SIG-M5 (cell line): ENCODE data around the gene CLASP2.
"Not testable (repeated sequence)": the region's sequence is repeated elsewhere in the genome, so short reads cannot be mapped to it uniquely, and the experiment has no call there.

ENCODE experiments used
- DNase-seq: peaks from one replicate; lab custom pipeline; 2025; lab: John Stamatoyannopoulos, UW

Gene CLASP2

GRCh38 chr3:33451994-33452393 is 266.1 kb downstream of the CLASP2 start:
- not testable (repeated sequence) for DNase-seq

- DNase-seq, result no peak
These were observed 270.1 kb downstream of the CLASP2 start for GRCh38 chr3:33447958-33448357.

- DNase-seq, result not testable (repeated sequence)
These were observed 270.8 kb downstream of the CLASP2 start for GRCh38 chr3:33447256-33447625.
